Right lobe of liver (tissue), 4 donors: ENCODE measurements around the gene NRL.

Experiments used
- POLR2A ChIP-seq: fragments of 450-650 bp; IDR thresholded peaks from one replicate; pipeline ENCODE4 v1.6.1; 2017; ENCODE audit warnings: antibody characterized with exemption, mild to moderate bottlenecking
- TF ChIP-seq, protein P1 (sequence below), 4 donors: fragments of 200-600 bp in 3 of 4; fragments of 450-650 bp in 1 of 4; IDR thresholded peaks; one replicate each; pipeline versions ENCODE4 v1.5.1 to v1.8.0; 2016 to 2022; ENCODE audit warnings: antibody characterized with exemption in 4 of 4, mild to moderate bottlenecking in 2 of 4
- donor health status: DM: no; HTN: no; CAD: no.
- donor health status: DM: no; HTN: no; CAD: no.
- donor health status: DM: no; HTN: yes; CAD: no.

DNA sequence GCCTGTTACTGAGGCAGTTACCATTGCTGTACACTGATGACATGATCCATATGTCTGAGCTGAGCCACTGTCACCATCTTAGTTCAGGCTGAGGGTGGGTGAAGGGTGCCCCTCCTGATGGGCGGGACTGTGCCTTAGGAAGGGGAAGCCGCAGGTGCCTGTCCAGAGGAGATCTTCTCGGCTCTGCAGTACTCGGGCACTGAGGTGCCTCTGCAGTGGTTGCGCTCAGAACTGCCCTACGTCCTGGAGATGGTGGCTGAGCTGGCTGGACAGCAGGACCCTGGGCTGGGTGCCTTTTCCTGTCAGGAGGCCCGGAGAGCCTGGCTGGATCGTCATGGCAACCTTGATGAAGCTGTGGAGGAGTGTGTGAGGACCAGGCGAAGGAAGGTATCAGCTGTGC is 36.2 kb upstream of the NRL start:
- TF ChIP-seq, protein P1, sequence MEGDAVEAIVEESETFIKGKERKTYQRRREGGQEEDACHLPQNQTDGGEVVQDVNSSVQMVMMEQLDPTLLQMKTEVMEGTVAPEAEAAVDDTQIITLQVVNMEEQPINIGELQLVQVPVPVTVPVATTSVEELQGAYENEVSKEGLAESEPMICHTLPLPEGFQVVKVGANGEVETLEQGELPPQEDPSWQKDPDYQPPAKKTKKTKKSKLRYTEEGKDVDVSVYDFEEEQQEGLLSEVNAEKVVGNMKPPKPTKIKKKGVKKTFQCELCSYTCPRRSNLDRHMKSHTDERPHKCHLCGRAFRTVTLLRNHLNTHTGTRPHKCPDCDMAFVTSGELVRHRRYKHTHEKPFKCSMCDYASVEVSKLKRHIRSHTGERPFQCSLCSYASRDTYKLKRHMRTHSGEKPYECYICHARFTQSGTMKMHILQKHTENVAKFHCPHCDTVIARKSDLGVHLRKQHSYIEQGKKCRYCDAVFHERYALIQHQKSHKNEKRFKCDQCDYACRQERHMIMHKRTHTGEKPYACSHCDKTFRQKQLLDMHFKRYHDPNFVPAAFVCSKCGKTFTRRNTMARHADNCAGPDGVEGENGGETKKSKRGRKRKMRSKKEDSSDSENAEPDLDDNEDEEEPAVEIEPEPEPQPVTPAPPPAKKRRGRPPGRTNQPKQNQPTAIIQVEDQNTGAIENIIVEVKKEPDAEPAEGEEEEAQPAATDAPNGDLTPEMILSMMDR (IDR thresholded peaks at IDR 0.05): no peak
- TF ChIP-seq POLR2A: no peak
